ENCODE results near the gene TRPV2.

DNA sequence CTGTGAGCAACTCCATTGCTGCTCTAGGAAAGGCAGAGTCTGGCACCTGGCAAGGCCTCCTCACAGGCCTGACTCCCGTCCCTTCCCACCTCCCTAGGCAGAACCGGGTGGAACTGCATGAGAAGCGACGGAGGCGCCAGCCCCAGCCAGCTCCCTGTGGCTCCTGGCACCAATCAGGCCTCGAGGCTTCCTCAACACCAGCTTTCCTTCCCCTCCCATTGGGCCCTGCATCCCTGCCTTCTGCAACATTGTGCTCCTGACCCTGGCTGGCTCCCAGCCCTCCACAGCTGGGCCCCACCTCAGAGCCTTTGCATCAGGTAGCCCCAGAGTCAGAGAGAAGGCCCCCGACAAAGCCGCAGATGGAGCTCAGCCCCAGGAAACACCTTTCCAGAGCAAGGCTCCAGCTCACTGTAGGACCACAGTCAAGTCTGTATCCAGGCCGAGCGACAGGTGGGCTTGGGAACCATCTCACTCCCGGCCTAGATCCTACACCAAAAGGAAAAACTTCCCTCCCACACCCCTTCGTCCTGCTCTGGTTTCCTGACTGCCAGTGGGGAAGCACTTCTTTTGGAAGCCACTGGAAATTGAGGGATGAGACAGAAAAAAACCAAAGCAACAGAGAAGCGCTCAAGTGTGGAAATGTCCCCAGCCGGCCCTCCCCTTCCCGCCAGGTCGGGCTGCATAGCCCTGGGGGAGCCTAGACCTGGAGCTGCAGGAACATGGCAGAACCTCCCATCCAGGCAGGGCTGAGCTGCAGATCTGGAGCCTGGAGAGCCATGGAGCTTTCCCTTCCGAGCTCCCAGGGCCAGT lies 45.6 kb downstream of the TRPV2 start:
- TF ChIP-seq, protein P1, sequence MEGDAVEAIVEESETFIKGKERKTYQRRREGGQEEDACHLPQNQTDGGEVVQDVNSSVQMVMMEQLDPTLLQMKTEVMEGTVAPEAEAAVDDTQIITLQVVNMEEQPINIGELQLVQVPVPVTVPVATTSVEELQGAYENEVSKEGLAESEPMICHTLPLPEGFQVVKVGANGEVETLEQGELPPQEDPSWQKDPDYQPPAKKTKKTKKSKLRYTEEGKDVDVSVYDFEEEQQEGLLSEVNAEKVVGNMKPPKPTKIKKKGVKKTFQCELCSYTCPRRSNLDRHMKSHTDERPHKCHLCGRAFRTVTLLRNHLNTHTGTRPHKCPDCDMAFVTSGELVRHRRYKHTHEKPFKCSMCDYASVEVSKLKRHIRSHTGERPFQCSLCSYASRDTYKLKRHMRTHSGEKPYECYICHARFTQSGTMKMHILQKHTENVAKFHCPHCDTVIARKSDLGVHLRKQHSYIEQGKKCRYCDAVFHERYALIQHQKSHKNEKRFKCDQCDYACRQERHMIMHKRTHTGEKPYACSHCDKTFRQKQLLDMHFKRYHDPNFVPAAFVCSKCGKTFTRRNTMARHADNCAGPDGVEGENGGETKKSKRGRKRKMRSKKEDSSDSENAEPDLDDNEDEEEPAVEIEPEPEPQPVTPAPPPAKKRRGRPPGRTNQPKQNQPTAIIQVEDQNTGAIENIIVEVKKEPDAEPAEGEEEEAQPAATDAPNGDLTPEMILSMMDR (IDR thresholded peaks at IDR 0.05; ENCODE audit: borderline replicate concordance, extremely low read depth, low read length, poor library complexity, severe bottlenecking) = no peak
- TF ChIP-seq EZH2 (IDR thresholded peaks at IDR 0.05; ENCODE audit: borderline replicate concordance, low read depth, low read length, severe bottlenecking) = no peak
